Loucy (cell line): ENCODE results near the gene RETREG2.

Experiments
- EZH2phosphoT487 ChIP-seq: fragments of 200-600 bp; IDR thresholded peaks from 2 replicates; pipeline ENCODE4 v1.6.1; 2018; ENCODE audit warnings: antibody characterized with exemption, mild to moderate bottlenecking, moderate library complexity, borderline replicate concordance
- TF ChIP-seq, protein P1 (sequence below): fragments of 200-600 bp; sonication (generic); conservative IDR thresholded peaks from 2 replicates; pipeline ENCODE4 v1.5.1; 2014; ENCODE audit warnings: mild to moderate bottlenecking, antibody characterized with exemption, low read length

DNA sequence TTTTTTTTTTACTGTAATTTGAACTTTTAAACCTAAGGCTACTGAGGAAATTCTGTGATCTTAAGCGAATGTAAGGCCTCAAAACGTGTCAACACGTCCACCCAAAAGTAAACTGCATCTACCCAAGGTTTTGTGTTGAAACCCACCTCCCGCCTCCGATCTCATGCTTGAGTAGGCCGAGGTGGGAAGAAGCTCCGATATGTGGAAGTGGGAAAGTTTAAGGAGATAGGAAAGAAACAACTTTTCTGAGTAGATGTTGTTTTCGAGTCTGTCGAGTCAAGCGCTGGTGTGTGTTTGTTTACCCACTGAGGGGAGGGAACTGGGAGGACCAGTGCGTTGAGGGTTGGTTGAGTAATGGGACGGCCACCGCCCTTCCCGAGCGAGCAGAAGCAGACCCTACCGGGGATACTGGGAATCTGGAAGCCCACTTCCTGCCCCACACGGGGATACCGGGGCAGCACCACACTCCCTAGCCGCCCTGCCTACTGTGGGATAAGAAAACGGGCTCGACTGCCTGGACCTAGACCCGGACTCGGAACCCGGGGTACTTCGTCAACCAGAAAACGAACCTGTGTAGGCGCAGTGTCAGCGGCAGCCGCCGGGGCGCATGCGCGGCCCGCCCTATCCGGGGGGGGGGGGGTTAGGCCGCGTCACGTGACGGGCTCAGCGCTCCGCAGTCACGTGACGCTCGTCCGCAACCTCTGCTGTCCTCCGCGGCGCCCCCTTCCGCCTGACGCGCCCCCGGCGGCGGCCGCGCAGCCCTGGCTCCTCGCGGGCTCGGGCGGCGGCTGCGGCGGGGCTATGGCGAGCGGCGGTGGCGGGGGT is at the start of gene RETREG2:
- no peak for TF ChIP-seq EZH2phosphoT487
- TF ChIP-seq, protein P1, sequence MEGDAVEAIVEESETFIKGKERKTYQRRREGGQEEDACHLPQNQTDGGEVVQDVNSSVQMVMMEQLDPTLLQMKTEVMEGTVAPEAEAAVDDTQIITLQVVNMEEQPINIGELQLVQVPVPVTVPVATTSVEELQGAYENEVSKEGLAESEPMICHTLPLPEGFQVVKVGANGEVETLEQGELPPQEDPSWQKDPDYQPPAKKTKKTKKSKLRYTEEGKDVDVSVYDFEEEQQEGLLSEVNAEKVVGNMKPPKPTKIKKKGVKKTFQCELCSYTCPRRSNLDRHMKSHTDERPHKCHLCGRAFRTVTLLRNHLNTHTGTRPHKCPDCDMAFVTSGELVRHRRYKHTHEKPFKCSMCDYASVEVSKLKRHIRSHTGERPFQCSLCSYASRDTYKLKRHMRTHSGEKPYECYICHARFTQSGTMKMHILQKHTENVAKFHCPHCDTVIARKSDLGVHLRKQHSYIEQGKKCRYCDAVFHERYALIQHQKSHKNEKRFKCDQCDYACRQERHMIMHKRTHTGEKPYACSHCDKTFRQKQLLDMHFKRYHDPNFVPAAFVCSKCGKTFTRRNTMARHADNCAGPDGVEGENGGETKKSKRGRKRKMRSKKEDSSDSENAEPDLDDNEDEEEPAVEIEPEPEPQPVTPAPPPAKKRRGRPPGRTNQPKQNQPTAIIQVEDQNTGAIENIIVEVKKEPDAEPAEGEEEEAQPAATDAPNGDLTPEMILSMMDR: no peak; the same call in 1 of the 2 replicates
